ENCODE measurements around the gene SPATA19.
"Not testable (repeated sequence)": the region's sequence is repeated elsewhere in the genome, so short reads cannot be mapped to it uniquely, and the experiment has no call there.

Gene SPATA19

DNA sequence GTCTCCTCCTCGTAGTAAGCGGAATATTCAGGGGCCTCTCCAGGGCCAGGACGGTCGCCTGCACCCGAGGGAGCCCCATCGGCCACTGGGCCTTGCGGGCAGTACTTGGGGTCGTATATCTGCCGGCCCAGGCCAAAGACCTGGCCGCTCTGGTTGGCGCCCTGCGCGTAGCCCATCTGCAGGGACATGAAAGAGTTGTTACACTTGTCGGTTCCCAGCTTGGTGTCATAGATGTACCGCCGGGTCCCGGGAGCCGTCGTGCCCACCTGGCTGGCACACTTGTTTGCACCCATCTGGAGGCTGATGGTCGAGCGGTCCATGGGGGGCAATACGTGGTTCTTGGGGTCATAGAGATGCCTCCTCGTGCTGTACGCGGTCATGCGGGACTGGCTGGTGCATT, 19.4 kb upstream of the SPATA19 start:
- Histone ChIP-seq H3K4me1 (ENCODE audit: control insufficient read depth, insufficient read depth, low read length) (no peaks in the 10 kb centered on the region), H3K9ac (ENCODE audit: low read length) (no peak overlapping the region), H3K36me3 (ENCODE audit: control insufficient read depth, insufficient read depth, low read length) (no peaks in the 10 kb centered on the region), H3K27me3 (ENCODE audit: control insufficient read depth, insufficient read depth, low read length) (no peaks in the 10 kb centered on the region), H3K9me3 (ENCODE audit: control insufficient read depth, low read length) (no peaks in the 10 kb centered on the region), H3K4me3 (ENCODE audit: low read length) (no peak overlapping the region)

DNA sequence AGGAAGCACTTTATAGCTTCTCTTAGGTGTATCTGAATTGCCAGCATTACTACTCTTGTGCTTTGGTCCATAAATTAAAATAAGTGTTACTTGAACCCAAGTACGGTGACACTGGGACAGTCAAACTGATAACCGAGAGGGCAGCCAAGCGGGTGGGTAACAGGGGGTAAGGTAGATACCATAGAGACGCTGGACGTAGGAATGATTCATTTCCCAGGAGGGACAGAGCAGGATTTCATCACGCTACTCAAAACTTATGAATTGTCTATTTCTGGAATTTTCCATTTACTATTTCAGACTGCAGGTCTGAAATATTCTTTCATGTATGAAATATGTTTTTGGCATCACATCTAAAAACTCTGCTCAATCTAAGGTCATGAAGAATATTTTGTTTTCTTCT, 14.8 kb upstream of the SPATA19 start:
- Histone ChIP-seq H3K4me1 (ENCODE audit: control insufficient read depth, insufficient read depth, low read length) (no peaks in the 10 kb centered on the region), H3K27me3 (ENCODE audit: control insufficient read depth, insufficient read depth, low read length) (no peaks in the 10 kb centered on the region), H3K4me3 (ENCODE audit: low read length) (no peak overlapping the region), H3K9ac (ENCODE audit: low read length) (no peak overlapping the region), H3K36me3 (ENCODE audit: control insufficient read depth, insufficient read depth, low read length) (no peaks in the 10 kb centered on the region), H3K9me3 (ENCODE audit: control insufficient read depth, low read length) (no peaks in the 10 kb centered on the region)

- not testable (repeated sequence) for H3K4me3 ChIP-seq (ENCODE audit: low read length); H3K9ac ChIP-seq (ENCODE audit: low read length)
Measured at GRCh38 chr11:133854330-133854960, 9.1 kb upstream of the SPATA19 start.

DNA sequence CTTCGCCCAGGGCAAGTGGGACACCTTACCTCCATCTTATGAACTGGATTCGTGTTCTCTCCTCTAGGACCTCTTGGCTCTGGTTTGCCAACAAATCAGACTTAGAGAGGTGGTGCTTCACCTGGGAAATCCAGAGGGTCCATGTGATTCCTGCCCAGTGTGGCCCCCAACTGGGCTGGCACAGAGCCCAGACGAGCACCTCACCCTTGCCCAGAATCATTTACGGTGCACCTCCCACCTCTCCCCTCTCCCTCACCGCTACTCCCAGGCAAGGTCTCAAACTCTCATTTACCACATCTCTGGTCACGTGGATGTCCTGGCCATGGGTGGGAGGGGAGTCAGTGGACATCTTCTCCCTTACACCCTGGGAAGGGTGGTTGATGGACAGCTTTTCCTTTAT, 1.1 kb downstream of the SPATA19 start:
- Histone ChIP-seq H3K9me3 (ENCODE audit: control insufficient read depth, low read length) (no peaks in the 10 kb centered on the region), H3K4me1 (ENCODE audit: control insufficient read depth, insufficient read depth, low read length) (no peaks in the 10 kb centered on the region), H3K4me3 (ENCODE audit: low read length) (no peak overlapping the region), H3K9ac (ENCODE audit: low read length) (no peak overlapping the region), H3K36me3 (ENCODE audit: control insufficient read depth, insufficient read depth, low read length) (no peaks in the 10 kb centered on the region), H3K27me3 (ENCODE audit: control insufficient read depth, insufficient read depth, low read length) (no peaks in the 10 kb centered on the region)

More at GRCh38 chr11:133854330-133854960, 9.1 kb upstream of the SPATA19 start:
- H3K27me3 ChIP-seq (ENCODE audit: control insufficient read depth, insufficient read depth, low read length); H3K9me3 ChIP-seq (ENCODE audit: control insufficient read depth, low read length); H3K4me1 ChIP-seq (ENCODE audit: control insufficient read depth, insufficient read depth, low read length); H3K36me3 ChIP-seq (ENCODE audit: control insufficient read depth, insufficient read depth, low read length): not testable (repeated sequence)

DNA sequence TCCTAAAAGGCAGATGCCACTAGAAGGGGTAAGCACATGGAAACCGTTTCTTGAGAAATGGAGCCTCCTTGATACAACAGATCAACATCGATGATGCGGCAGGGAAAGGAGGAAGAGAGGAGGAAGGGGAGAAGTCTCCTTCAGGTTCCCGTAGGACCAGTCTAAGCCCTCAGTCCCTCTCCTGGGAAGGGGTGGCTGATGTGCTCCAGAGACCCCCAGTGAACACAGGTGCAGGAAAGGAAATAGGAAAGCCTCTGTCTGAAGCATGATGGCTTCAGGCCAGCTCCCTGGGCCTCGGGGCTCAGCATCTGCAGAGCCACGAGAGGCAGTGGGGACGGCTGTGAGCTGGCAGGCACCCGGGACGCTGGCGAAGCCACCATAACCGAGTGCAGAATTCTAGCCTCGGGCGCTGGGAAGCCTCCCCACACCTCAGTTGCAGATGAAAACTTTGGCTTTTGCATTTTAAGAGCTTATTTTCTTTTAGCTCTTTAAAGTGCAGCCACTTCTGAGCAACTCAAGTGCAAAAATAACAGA, 1.8 kb downstream of the SPATA19 start:
- Histone ChIP-seq H3K36me3 (ENCODE audit: control insufficient read depth, insufficient read depth, low read length) (no peaks in the 10 kb centered on the region), H3K9me3 (ENCODE audit: control insufficient read depth, low read length) (no peaks in the 10 kb centered on the region), H3K27me3 (ENCODE audit: control insufficient read depth, insufficient read depth, low read length) (no peaks in the 10 kb centered on the region), H3K9ac (ENCODE audit: low read length) (no peak overlapping the region), H3K4me1 (ENCODE audit: control insufficient read depth, insufficient read depth, low read length) (no peaks in the 10 kb centered on the region), H3K4me3 (ENCODE audit: low read length) (no peak overlapping the region)

- H3K4me1 ChIP-seq (ENCODE audit: control insufficient read depth, insufficient read depth, low read length), result no peaks in the 10 kb centered on the region
- H3K9ac ChIP-seq (ENCODE audit: low read length), result no peak overlapping the region
- H3K27me3 ChIP-seq (ENCODE audit: control insufficient read depth, insufficient read depth, low read length), result no peaks in the 10 kb centered on the region
- no peaks in the 10 kb centered on the region for H3K9me3 ChIP-seq (ENCODE audit: control insufficient read depth, low read length)
- H3K36me3 ChIP-seq (ENCODE audit: control insufficient read depth, insufficient read depth, low read length), result no peaks in the 10 kb centered on the region
- no peak overlapping the region for H3K4me3 ChIP-seq (ENCODE audit: low read length)
Measured at GRCh38 chr11:133842730-133843129, 2.6 kb downstream of the SPATA19 start.

DNA sequence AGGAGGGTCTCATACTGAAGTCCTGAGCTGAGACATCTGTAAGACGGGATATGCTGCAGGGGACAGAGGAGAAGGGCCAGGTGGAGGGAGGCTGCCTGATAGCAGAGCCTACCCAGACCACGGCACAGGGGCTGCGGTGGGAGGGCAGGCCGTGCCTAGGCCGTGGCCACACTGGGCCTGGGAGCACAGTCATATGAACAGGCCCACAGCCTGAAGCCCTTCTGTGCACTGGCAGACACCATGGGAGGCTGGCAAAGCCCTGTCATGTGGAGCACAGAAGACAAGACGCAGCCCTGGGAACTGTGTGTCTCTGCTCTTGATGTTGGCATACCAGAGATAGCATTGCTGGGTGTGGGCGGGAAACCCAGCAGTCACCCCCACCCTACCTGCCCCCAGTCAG, 3.3 kb downstream of the SPATA19 start:
- Histone ChIP-seq H3K36me3 (ENCODE audit: control insufficient read depth, insufficient read depth, low read length) (no peaks in the 10 kb centered on the region), H3K9ac (ENCODE audit: low read length) (no peak overlapping the region), H3K27me3 (ENCODE audit: control insufficient read depth, insufficient read depth, low read length) (no peaks in the 10 kb centered on the region), H3K4me3 (ENCODE audit: low read length) (no peak overlapping the region), H3K4me1 (ENCODE audit: control insufficient read depth, insufficient read depth, low read length) (no peaks in the 10 kb centered on the region), H3K9me3 (ENCODE audit: control insufficient read depth, low read length) (no peaks in the 10 kb centered on the region)

DNA sequence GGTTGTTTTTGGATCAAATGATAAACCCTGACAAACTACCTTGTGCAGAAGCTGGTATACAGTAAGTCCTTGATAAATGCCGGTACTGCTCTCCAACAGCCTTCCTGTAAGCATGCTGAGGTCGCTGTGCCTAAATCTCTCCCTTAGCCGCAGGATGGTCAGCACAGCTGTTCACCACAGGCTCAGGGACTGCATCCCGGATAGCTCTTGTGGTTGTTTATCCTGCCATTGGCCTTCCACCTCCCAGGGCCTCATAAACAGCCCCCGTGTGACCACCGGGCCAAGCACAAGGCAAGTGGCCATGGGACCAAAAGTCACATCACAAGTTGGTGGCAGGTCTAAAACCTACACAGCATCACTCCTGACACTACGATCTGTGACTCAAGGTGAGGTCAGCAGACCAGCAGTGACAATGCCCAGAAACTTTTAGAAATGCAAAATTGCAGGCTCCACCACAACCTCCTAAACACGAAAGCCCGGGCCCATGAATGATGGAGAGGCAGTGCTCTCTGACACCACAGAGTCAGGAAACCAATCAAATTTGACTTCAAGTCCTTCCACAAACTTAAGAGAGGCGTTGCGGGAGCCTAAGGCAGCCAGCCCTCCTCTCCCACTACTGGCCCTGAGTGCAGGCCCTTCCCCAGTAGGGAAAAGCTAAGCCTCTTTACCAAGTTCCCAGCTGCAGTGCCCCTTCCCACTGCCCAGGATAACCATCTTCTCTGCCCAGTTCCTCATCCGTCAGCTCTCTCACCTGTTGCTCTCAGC, 3.9 kb downstream of the SPATA19 start:
- H3K27me3 ChIP-seq (ENCODE audit: control insufficient read depth, insufficient read depth, low read length), result no peaks in the 10 kb centered on the region
- H3K4me3 ChIP-seq (ENCODE audit: low read length), result no peak overlapping the region
- no peaks in the 10 kb centered on the region for H3K4me1 ChIP-seq (ENCODE audit: control insufficient read depth, insufficient read depth, low read length)
- H3K36me3 ChIP-seq (ENCODE audit: control insufficient read depth, insufficient read depth, low read length), result no peaks in the 10 kb centered on the region
- no peak overlapping the region for H3K9ac ChIP-seq (ENCODE audit: low read length)
- H3K9me3 ChIP-seq (ENCODE audit: control insufficient read depth, low read length), result no peaks in the 10 kb centered on the region

GRCh38 chr11:133840479-133840941, 4.8 kb downstream of the SPATA19 start:
- H3K4me1 ChIP-seq (ENCODE audit: control insufficient read depth, insufficient read depth, low read length), result no peaks in the 10 kb centered on the region
- no peaks in the 10 kb centered on the region for H3K27me3 ChIP-seq (ENCODE audit: control insufficient read depth, insufficient read depth, low read length)

GRCh38 chr11:133835593-133836548, 9.4 kb downstream of the SPATA19 start:
- Histone ChIP-seq H3K36me3 (ENCODE audit: control insufficient read depth, insufficient read depth, low read length) (no peaks in the 10 kb centered on the region), H3K9me3 (ENCODE audit: control insufficient read depth, low read length) (no peaks in the 10 kb centered on the region), H3K27me3 (ENCODE audit: control insufficient read depth, insufficient read depth, low read length) (peaks cover 9% of the 10 kb centered on the region), H3K4me3 (ENCODE audit: low read length) (no peak overlapping the region), H3K9ac (ENCODE audit: low read length) (no peak overlapping the region), H3K4me1 (ENCODE audit: control insufficient read depth, insufficient read depth, low read length) (no peaks in the 10 kb centered on the region)

More at GRCh38 chr11:133840479-133840941, 4.8 kb downstream of the SPATA19 start:
- H3K36me3 ChIP-seq (ENCODE audit: control insufficient read depth, insufficient read depth, low read length), result no peaks in the 10 kb centered on the region
- no peak overlapping the region for H3K9ac ChIP-seq (ENCODE audit: low read length)
- no peak overlapping the region for H3K4me3 ChIP-seq (ENCODE audit: low read length)
- no peaks in the 10 kb centered on the region for H3K9me3 ChIP-seq (ENCODE audit: control insufficient read depth, low read length)

GRCh38 chr11:133834682-133835592, 10.4 kb downstream of the SPATA19 start:
- Histone ChIP-seq H3K27me3 (ENCODE audit: control insufficient read depth, insufficient read depth, low read length) (peaks cover 9% of the 10 kb centered on the region), H3K9ac (ENCODE audit: low read length) (no peak overlapping the region), H3K36me3 (ENCODE audit: control insufficient read depth, insufficient read depth, low read length) (no peaks in the 10 kb centered on the region), H3K4me1 (ENCODE audit: control insufficient read depth, insufficient read depth, low read length) (no peaks in the 10 kb centered on the region), H3K4me3 (ENCODE audit: low read length) (no peak overlapping the region), H3K9me3 (ENCODE audit: control insufficient read depth, low read length) (no peaks in the 10 kb centered on the region)
